GM19099 (cell line): Measurements from ENCODE around the gene FXYD5.

Experiments used
- POLR2A ChIP-seq: IDR thresholded peaks from 3 replicates; pipeline ENCODE4 v1.6.1; 2011; ENCODE audit warnings: low read depth; ENCODE audit not compliant: insufficient read length; ENCODE audit errors: extremely low read depth

Gene FXYD5

GRCh38 chr19:35156673-35157014, 2.1 kb downstream of the FXYD5 start:
- no peak for TF ChIP-seq POLR2A

DNA sequence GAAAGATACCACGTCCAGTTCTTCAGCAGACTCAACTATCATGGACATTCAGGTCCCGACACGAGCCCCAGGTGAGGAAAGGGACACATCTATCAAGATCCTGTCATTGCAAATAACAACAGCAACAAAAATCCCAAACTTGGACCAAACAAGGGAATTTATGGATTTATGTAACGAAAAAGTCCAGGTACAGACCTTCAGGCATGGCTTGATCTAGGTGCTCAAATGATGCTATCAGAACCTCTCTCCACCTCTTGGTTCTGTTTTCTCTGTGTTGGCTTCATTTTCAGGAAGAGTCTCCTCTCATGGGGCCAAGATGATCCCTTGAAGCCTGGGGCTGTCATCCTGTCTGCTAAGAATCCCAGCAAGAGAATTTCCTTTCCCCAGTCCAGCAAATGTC, 2.9 kb downstream of the FXYD5 start:
- TF ChIP-seq POLR2A, result no peak

DNA sequence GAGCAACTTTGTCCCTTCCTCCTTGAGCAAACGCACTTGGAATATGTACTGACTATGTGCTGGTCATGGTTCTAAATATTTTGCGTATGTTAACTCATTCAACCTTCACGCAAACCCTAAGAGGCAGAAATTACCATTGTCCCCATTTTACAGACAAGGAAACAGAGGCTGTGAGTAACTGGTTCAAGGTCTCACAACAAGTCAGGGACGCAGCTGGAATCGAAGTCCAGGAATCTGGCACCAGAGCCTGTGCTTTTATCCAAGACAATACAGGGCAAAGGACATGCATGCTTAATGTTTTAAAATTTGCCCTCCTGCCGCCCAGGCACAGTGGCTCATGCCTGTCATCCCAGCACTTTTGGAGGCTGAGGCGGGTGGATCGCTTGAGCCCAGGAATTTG, 5.1 kb downstream of the FXYD5 start:
- TF ChIP-seq POLR2A, result no peak

GRCh38 chr19:35160629-35161433, 6.3 kb downstream of the FXYD5 start:
- TF ChIP-seq POLR2A, result no peak

DNA sequence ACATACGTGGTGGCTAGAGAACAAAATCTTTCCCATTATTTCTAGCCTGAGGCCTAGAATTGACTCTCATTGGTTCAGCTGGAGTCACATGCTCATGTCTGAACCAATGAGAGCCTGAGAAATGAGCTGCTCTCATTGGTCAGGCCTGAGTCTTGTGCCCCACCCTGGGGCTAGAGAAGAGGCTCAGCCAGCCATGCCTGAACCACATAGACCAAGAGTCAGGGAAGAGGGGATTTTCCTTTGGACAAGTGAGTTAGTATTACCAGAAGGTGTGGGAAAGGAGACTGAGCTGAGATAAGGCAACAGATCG, 6.9 kb downstream of the FXYD5 start:
- no peak for TF ChIP-seq POLR2A

GRCh38 chr19:35162471-35163326, 8.2 kb downstream of the FXYD5 start:
- TF ChIP-seq POLR2A, result no peak

DNA sequence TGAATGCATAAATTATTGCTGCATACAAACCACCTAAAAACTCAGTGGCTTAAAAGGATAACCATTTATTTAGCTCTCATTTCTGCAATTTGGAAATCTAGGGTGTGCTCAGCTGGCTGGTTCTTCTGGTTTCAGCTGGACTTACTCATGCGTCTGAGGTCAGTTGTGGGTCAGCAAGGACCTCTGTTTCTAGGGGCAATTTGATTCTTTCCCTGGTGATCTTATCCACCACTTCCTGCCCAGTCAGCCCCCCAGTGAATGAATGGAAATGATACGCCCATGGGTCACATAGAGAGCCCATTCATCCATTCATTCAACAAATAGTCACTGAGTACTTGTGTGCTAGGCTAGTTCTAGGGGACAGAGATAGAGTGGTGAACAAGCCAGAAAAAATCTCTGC, 9.9 kb downstream of the FXYD5 start:
- no peak for TF ChIP-seq POLR2A

DNA sequence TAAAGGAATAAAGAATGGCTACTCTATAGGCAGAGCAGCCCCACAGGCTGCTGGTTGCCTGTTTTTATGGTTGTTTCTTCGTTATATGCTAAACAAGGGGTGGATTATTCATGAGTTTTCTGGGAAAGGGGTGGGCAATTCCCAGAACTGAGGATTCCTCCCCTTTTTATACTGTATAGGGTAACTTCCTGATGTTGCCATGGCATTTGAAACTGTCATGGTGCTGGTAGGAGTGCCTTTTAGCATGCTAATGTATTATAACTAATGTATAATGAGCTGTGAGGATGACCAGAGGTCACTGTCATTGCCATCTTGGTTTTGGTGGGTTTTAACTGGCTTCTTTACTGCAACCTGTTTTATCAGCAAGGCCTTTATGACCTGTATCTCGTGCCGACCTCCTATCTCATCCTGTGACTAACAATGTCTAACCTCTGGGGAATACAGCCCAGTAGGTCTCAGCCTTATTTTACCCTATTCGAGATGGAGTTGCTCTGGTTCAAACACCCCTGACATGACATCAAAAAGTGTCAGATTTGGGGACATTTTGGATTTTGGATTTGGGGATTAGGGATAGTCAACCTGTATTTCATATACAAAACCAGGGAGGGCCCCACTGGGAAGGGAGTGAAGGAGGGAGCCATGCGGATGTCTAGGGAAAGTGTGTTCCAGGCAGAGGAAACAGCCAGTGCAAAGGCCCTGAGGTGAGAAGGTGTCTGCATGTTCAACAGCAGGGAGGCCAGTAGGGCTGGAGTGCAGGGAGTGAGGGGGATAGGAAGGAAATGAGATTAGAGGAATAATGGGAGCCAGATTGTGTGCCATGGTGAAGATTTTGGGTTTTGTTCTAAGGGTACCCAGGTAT, 10.9 kb downstream of the FXYD5 start:
- TF ChIP-seq POLR2A, result no peak

- no peak for TF ChIP-seq POLR2A
These were observed 11.8 kb downstream of the FXYD5 start for GRCh38 chr19:35166100-35167063.

GRCh38 chr19:35167251-35168119, 12.9 kb downstream of the FXYD5 start:
- no peak for TF ChIP-seq POLR2A

DNA sequence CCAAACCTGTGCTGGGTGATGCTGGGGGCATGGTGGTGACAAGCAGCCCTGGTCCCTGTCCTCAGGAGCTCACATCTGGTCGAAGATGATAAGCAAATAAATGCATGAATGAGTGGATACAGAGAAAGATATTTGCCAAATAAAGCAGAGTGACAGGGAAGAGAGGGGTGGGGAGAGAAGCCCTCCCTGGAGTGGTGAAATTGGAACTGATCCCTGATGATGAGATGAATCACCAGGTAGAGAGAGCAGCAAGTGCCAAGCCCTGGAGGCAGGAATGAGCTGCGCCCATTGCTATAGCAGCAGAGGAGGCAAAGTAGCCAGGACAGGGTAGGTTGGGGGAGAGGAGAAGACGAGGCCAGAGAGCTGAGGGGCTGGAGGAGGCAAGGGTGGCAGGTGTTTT, 13.7 kb downstream of the FXYD5 start:
- no peak for TF ChIP-seq POLR2A

- no peak for TF ChIP-seq POLR2A
These were observed 14.9 kb downstream of the FXYD5 start for GRCh38 chr19:35169221-35169995.

DNA sequence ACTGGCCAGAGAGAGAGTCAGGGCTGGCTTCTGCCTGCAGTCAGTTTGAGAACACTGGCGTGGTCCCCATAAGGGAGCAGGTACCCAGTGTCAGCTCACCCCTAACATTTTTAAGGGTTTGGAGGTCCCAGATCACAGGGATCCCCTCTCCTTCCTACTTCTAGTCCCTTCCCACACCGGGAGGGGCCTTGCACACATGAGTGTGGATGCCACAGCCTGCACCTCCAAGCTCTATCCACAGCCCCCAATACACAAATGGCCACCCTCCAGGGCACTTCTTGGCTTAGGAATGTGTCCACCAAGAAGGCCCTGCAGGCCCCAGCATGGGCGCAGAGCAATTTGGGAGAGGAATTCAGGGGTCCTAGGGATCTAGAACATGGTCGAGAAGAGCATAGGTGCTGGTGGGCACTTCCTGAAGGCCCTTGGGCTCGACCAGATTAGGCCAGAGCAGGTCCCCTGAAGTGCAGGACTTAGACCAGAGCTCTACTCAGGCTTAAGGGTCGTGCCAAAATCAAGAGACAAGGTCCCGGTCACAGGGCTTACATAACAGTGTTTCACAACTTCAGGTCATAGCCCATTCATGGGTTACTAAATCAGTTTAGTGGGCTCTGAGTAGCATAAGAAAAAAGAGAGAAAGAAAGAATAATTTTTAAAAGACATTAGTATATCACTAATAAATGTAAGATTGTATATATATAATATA, 16.0 kb downstream of the FXYD5 start:
- TF ChIP-seq POLR2A, result no peak

DNA sequence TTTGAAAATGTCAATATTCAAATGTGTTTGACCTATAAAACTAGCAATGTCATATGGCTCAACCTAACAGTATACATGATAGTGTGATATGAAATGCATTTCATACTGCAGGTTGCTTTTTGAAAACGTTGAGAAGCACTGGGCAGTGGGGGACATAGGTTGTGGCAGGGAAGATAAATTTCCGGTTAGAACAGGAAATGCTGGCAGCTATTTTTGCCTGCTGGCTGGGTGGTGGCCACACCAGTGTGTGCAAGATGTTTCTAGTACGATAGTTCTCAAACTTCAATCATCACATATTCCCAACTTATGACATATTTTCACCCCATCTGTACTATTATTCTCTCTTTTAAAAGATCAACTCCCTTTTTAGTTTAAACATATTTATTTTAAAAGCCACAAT, 17.2 kb downstream of the FXYD5 start:
- no peak for TF ChIP-seq POLR2A
